ENCODE data around the gene SNRPF.
A peak's percentile ranks its signal among the peaks of the same experiment; 100 is the strongest.
"Not testable (repeated sequence)": the region's sequence is repeated elsewhere in the genome, so short reads cannot be mapped to it uniquely, and the experiment has no call there.

SNRPF gene

GRCh38 chr12:95836630-95837239, 22.0 kb upstream of the SNRPF start:
- DNase-seq (ENCODE audit: extremely low read depth, insufficient read length): no peak
- no peaks in the 10 kb centered on the region for H3K27me3 ChIP-seq (replicated peaks; ENCODE audit: control insufficient read depth, insufficient read depth, low read length)
- no peak for TF ChIP-seq CTCF (IDR thresholded peaks at IDR 0.05; ENCODE audit: insufficient read depth, low read length, poor library complexity, severe bottlenecking)

GRCh38 chr12:95837240-95838038, 21.3 kb upstream of the SNRPF start:
- Histone ChIP-seq H3K4me3 (replicated peaks; ENCODE audit: low read depth, low read length) (no peak overlapping the region), H3K27me3 (replicated peaks; ENCODE audit: control insufficient read depth, insufficient read depth, low read length) (no peaks in the 10 kb centered on the region), H3K36me3 (ENCODE audit: control insufficient read depth, insufficient read depth, low read length) (no peaks in the 10 kb centered on the region)
- no peak for TF ChIP-seq CTCF (IDR thresholded peaks at IDR 0.05; ENCODE audit: insufficient read depth, low read length, poor library complexity, severe bottlenecking)
- no peak for DNase-seq (ENCODE audit: extremely low read depth, insufficient read length)

More at GRCh38 chr12:95836630-95837239, 22.0 kb upstream of the SNRPF start:
- no peaks in the 10 kb centered on the region for H3K36me3 ChIP-seq (ENCODE audit: control insufficient read depth, insufficient read depth, low read length)
- no peak overlapping the region for H3K4me3 ChIP-seq (replicated peaks; ENCODE audit: low read depth, low read length)

- no peak for DNase-seq (ENCODE audit: extremely low read depth, insufficient read length)
- TF ChIP-seq CTCF (IDR thresholded peaks at IDR 0.05; ENCODE audit: insufficient read depth, low read length, poor library complexity, severe bottlenecking): no peak
- H3K27me3 ChIP-seq (replicated peaks; ENCODE audit: control insufficient read depth, insufficient read depth, low read length): no peaks in the 10 kb centered on the region
- no peak overlapping the region for H3K4me3 ChIP-seq (replicated peaks; ENCODE audit: low read depth, low read length)
- no peaks in the 10 kb centered on the region for H3K36me3 ChIP-seq (ENCODE audit: control insufficient read depth, insufficient read depth, low read length)
These were observed 20.6 kb upstream of the SNRPF start for GRCh38 chr12:95838125-95838524.

GRCh38 chr12:95842426-95842825, 16.3 kb upstream of the SNRPF start:
- DNase-seq (ENCODE audit: extremely low read depth, insufficient read length); H3K4me3 ChIP-seq (replicated peaks; ENCODE audit: low read depth, low read length); H3K27me3 ChIP-seq (replicated peaks; ENCODE audit: control insufficient read depth, insufficient read depth, low read length); H3K36me3 ChIP-seq (ENCODE audit: control insufficient read depth, insufficient read depth, low read length): not testable (repeated sequence)

GRCh38 chr12:95848575-95849388, 10.0 kb upstream of the SNRPF start:
- DNase-seq (ENCODE audit: extremely low read depth, insufficient read length): no peak
- Histone ChIP-seq H3K27me3 (replicated peaks; ENCODE audit: control insufficient read depth, insufficient read depth, low read length) (no peaks in the 10 kb centered on the region; the same call in 1 of the 2 replicates), H3K36me3 (ENCODE audit: control insufficient read depth, insufficient read depth, low read length) (no peaks in the 10 kb centered on the region), H3K4me3 (replicated peaks; ENCODE audit: low read depth, low read length) (no peak overlapping the region)
- peak; percentile 11 for TF ChIP-seq CTCF (IDR thresholded peaks at IDR 0.05; ENCODE audit: insufficient read depth, low read length, poor library complexity, severe bottlenecking)

- Histone ChIP-seq H3K4me3 (replicated peaks; ENCODE audit: low read depth, low read length) (no peak overlapping the region), H3K36me3 (ENCODE audit: control insufficient read depth, insufficient read depth, low read length) (no peaks in the 10 kb centered on the region), H3K27me3 (replicated peaks; ENCODE audit: control insufficient read depth, insufficient read depth, low read length) (no peaks in the 10 kb centered on the region; the same call in 1 of the 2 replicates)
- TF ChIP-seq CTCF (IDR thresholded peaks at IDR 0.05; ENCODE audit: insufficient read depth, low read length, poor library complexity, severe bottlenecking): no peak
- no peak for DNase-seq (ENCODE audit: extremely low read depth, insufficient read length)
These were observed 7.1 kb upstream of the SNRPF start for GRCh38 chr12:95851606-95852005.

Data from GM06990 (cell line).